ENCODE data around the gene POLDIP3.
"Not testable (repeated sequence)": the region's sequence is repeated elsewhere in the genome, so short reads cannot be mapped to it uniquely, and the experiment has no call there.

Gene POLDIP3

GRCh38 chr22:42539236-42539771 is 75.4 kb downstream of the POLDIP3 start:
- not testable (repeated sequence) for H3K36me3 Mint-ChIP-seq (ENCODE audit: insufficient read depth); DNase-seq; ATAC-seq (replicated peaks); H3K27me3 Mint-ChIP-seq; H3K9me3 Mint-ChIP-seq; H3K27ac Mint-ChIP-seq; H3K4me1 Mint-ChIP-seq (ENCODE audit: low read depth in 2 of 2); H3K4me3 Mint-ChIP-seq

- H3K4me3 Mint-ChIP-seq; H3K9me3 Mint-ChIP-seq; H3K27ac Mint-ChIP-seq; H3K27me3 Mint-ChIP-seq; H3K4me1 Mint-ChIP-seq (ENCODE audit: low read depth in 2 of 2); H3K36me3 Mint-ChIP-seq (ENCODE audit: insufficient read depth); DNase-seq: not testable (repeated sequence)
- peak; percentile 40 for ATAC-seq (replicated peaks)
These were observed 77.4 kb downstream of the POLDIP3 start for GRCh38 chr22:42537199-42537831.

- not testable (repeated sequence) for DNase-seq; H3K4me3 Mint-ChIP-seq; H3K27me3 Mint-ChIP-seq; H3K27ac Mint-ChIP-seq; ATAC-seq (replicated peaks); H3K36me3 Mint-ChIP-seq (ENCODE audit: insufficient read depth); H3K4me1 Mint-ChIP-seq (ENCODE audit: low read depth in 2 of 2); H3K9me3 Mint-ChIP-seq
These were observed 78.0 kb downstream of the POLDIP3 start for GRCh38 chr22:42536634-42537033.

DNA sequence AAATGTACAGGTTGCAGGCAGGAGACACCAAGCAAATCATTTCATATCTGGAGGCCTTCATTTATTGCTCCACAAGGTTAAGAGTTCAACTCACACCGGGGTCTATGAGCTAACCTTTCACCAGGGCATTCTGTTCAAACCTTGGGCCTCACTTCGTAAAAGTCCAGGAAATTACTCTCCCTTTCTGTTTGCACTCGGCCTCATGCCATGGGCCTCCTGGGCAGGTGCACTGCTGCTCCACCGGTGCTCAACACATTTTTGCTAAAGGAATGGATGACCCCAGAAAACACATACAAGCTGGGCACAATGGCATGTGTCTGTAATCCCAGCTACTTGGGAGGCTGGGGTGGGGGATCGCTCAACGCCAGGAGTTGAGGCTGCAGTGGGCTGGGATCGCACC is 78.5 kb downstream of the POLDIP3 start:
- Mint-ChIP-seq H3K9me3 (no peaks in the 10 kb centered on the region), H3K27me3 (no peaks in the 10 kb centered on the region), H3K36me3 (ENCODE audit: insufficient read depth) (no peaks in the 10 kb centered on the region), H3K27ac (no peak overlapping the region), H3K4me3 (no peak overlapping the region), H3K4me1 (ENCODE audit: low read depth in 2 of 2) (peaks cover 7 to 9% of the 10 kb centered on the region in 2 donors)
- DNase-seq, result no peak
- no peak for ATAC-seq (replicated peaks)

- not testable (repeated sequence) for H3K27ac Mint-ChIP-seq; H3K36me3 Mint-ChIP-seq (ENCODE audit: insufficient read depth); H3K4me1 Mint-ChIP-seq (ENCODE audit: low read depth in 2 of 2)
These were observed 79.5 kb downstream of the POLDIP3 start for GRCh38 chr22:42535082-42535731.

More at GRCh38 chr22:42535082-42535731, 79.5 kb downstream of the POLDIP3 start:
- H3K9me3 Mint-ChIP-seq; ATAC-seq (replicated peaks); DNase-seq; H3K4me3 Mint-ChIP-seq; H3K27me3 Mint-ChIP-seq: not testable (repeated sequence)

Data from effector memory CD8-positive, alpha-beta T cell (primary cell).